HG03135 (cell line): ENCODE measurements around the gene PRKN.
"Not testable (repeated sequence)": the region's sequence is repeated elsewhere in the genome, so short reads cannot be mapped to it uniquely, and the experiment has no call there.

Source experiments
- ATAC-seq: cut with Tn5 transposase; IDR thresholded peaks from one replicate; pipeline ENCODE4 v1.9.1; 2021; ENCODE audit warnings: mild to moderate bottlenecking, moderate library complexity; ENCODE audit not compliant: unreplicated experiment

The PRKN gene

DNA sequence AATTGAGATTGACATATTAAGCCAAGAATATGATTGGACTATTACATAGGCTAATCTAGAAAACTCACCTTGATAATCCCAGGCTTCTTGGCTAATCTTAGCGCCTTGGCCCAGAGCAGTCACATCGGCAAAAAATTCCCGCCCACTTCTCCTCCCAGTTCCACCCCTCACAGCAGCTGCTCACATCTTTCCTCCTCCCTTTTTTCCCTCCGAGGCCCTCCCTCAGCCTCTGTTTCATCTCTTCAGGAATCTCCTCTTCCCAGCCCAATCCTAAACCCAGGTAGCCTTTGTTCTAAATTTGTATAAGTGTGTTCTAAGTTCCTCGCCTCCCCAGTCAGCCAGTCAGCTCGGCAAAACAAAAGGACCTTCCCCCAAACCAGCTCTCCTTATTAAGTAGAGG, 184.3 kb downstream of the PRKN start:
- no peak for ATAC-seq

DNA sequence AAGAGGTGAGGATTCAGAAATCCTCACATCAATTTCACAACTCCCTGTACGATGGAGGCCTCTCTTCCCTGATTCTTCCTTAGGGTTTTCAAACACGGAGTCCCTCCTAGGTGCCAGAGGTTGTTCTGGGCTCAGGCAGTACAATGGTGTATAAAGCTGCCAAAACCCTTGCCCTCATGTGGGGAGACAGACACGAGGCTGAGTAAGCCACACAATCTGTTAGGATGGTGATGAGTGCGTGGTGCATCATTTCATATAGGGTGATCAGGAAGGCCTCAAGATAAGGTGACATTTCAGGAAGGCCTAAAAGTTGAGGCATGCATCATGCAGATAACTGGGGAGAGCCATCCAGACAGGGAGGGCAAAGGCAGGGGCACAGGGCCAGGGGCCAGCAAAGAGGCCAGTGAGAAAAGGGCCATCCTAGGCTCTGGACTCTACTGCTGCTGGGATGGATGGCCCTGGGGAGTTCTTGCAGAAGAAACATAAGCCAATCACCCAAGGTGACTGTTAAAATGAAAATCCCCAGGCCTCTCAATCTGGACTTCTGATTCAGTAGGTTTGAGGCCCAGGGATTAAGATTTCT, 186.5 kb downstream of the PRKN start:
- no peak for ATAC-seq

DNA sequence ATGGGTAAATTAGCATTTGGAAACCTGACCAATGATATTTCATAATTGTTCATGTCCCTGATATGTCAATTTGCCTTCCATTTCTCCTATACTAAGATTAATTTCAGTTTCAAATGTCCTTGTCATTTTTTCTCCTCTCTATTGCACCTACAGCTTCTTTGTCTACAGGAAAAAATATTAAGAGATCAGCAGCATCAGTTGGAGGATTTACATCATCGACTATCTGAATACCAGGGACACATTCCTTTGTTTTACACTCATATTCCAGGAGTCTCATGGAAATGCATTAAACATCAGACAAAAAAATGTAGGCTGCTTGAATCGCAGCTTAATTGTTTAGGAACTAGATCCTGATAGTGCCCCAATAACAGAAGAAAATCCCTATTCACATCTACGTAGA, 188.2 kb downstream of the PRKN start:
- no peak for ATAC-seq

GRCh38 chr6:162538643-162539064, 188.9 kb downstream of the PRKN start:
- ATAC-seq: no peak

DNA sequence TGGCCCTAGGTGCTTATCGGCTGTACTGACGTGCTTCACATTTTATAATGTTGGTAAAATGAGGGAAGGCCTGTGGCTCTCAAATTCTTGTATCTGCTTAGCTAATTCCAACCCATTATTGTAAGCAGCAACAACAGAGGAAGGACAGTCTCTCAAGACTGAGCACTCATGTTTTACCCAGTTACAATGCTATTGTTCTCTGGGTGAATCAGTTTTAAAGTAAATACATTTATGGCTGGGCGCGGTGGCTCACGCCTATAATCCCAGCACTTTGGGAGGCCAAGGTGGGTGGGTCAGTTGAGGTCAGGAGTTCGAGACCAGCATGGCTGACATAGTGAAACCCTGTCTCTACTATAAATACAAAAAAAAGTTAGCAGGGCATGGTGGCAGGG, 194.6 kb downstream of the PRKN start:
- no peak for ATAC-seq

DNA sequence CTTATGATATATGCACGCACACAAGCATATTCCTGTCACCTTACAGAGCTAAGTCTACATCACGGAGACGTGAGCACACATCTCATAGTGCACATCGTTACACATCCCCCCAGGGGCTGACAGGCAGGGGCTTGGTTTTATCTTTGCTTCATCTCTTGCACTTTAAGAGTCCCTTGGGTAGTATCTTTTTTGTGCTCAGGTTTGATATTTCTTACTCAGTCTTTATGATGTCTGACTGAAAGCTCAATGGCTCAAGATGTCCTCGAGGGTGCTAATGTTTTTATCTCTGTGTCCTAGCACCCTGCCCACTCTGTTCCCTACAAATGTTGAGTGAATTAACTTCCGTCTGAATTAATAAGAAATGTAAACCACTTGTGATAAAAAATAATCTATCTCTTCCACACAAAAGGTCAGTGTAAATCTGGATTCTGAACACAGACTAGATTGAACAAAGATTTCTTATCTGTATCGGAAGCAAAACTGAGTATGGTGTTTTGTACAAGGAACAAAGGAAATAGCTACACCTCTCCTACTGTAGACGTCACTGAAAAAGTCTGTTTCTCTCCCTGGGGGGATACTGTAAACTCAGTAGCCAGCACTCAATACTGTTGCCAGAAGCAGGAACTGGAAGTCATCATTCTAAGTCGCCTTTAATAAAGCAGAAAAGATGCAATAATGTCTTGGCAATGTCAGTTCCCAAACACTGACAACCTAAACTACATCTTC, 195.1 kb downstream of the PRKN start:
- no peak for ATAC-seq

GRCh38 chr6:162531391-162531790, 196.2 kb downstream of the PRKN start:
- not testable (repeated sequence) for ATAC-seq

GRCh38 chr6:162528538-162528937, 199.0 kb downstream of the PRKN start:
- ATAC-seq: no peak

- ATAC-seq: no peak
Observed at GRCh38 chr6:162526960-162527359, 200.6 kb downstream of the PRKN start.

GRCh38 chr6:162525181-162525580, 202.4 kb downstream of the PRKN start:
- no peak for ATAC-seq

GRCh38 chr6:162512744-162513143, 214.8 kb downstream of the PRKN start:
- no peak for ATAC-seq

DNA sequence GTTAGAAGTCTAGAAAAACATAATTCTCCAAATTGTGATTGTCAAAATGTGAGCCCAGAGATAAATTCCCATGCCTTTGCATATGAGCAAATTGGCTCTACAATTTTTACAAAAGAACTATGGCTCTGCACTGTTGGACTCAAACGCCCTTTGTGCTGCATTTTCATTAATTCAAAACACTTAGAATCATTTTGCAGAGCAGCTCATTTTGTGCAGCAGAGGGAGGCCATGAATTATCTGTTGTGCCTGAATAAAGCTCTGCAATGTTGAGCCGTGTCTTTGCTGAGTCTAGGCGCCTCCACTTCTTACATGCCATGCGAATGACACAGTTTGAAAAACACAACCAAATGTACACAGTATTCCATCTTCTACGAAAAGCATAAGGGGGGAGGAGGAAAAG, 230.2 kb downstream of the PRKN start:
- ATAC-seq: no peak

GRCh38 chr6:162493917-162494316, 233.6 kb downstream of the PRKN start:
- ATAC-seq: no peak

GRCh38 chr6:162491637-162492036, 235.9 kb downstream of the PRKN start:
- ATAC-seq: no peak

DNA sequence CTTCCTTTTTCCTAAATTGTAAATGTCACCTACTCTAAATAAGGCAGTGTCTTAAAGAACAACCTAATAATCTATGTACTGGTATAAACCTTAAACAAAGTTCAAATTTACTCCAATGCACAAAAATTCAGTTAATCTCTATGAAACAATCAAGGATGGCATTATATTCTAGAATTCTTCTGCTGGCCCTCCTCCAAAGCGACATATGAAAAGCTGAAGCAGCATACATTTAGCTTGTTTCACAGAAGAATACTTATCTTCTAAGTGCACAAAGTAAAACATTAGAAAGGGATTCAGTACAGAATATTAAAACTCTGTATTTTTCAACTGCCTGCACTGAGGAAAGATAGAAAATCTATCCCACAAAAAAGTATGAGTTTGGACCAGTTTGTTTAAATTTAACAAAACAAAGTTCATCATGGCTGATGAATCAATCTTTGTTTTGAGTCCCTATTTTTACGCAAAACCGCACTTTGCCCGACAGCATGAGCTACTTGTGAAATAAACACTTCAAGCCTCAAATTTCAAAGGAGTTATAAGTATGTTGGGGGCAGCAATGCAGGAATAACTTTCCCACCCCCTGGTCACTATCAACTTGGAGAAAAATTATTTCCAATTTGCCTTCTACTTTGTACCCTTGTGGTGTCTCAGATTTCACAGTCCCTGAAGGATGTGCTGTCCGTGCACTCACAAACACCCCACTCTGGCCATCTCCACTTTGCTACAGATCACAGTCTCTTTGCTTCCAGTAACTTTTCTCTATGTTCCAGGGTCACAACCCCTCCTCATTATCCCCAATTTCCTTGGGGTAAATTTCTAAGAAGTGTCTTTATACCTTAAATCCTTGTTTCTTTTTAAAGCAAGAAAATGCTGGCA, 238.2 kb downstream of the PRKN start:
- ATAC-seq: no peak

GRCh38 chr6:162488444-162488843, 239.1 kb downstream of the PRKN start:
- ATAC-seq: no peak

- no peak for ATAC-seq
Observed at GRCh38 chr6:162485464-162485863, 242.1 kb downstream of the PRKN start.

- ATAC-seq: no peak
Observed at GRCh38 chr6:162481938-162482337, 245.6 kb downstream of the PRKN start.

- no peak for ATAC-seq
Observed at GRCh38 chr6:162481320-162481719, 246.2 kb downstream of the PRKN start.

DNA sequence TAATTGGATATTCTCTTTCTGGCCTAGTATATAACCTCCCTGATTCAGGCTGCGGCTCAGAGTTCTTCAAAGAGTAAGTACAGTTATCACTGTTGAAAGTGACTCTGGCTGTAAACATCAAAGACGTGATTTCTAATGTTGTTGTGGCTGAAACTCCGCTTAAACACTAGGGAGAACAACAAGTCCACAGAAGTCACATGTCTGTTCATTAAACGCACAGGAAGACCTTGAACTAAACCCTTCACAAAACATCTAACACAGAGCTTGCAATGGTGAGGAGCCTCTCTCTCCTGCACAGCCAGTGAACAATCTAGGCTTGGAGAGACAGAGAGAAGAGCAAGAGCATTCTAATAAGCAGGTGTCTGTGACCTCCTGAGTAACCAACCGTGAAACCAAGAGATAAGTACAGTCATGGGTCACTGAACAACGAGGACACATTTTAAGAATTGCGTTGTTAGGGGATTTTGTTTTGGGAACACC, 249.3 kb downstream of the PRKN start:
- ATAC-seq: no peak

DNA sequence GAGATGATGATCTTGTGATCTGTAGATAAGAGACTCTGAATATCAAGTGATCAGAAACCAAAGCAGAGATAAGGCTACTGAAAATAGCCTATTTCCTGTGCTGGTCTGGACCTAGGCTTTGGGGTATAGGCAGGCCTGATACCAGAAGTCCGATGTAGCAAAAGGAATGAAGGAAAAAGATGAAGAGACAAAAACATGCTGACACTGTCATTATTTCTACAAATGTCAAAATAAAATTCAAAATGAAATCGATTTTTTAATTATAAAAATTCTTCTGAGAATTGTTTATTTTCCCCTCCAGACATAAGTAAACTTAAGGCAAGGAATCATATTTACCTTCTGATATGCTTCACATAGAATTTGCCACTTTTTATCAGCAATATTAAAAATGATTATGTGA, 252.8 kb downstream of the PRKN start:
- no peak for ATAC-seq

- ATAC-seq: no peak
Observed at GRCh38 chr6:162471842-162472241, 255.7 kb downstream of the PRKN start.
